ENCODE measurements around the gene C1orf198. TPM values are rescaled to one million over a fixed set of nuclear protein-coding genes. Genes with fewer than 3 reads are reported as not detected.

Gene C1orf198
- polyA plus RNA-seq, 3 donors, result 1.3 to 2.7 (median 1.6) TPM

- Histone ChIP-seq H3K36me3 (replicated peaks in 1 of 2; ENCODE audit: control insufficient read depth in 1 of 2, insufficient read depth in 2 of 2, low read length in 2 of 2) (no peaks in the 10 kb centered on the region), H2AFZ (ENCODE audit: insufficient read depth, low read depth, low read length, poor library complexity, severe bottlenecking) (no peak overlapping the region), H3K27me3 (ENCODE audit: control insufficient read depth in 2 of 2, insufficient read depth in 2 of 2, low read length in 2 of 2) (no peaks in the 10 kb centered on the region), H3K4me2 (replicated peaks; ENCODE audit: extremely low read depth, low read length, poor library complexity, severe bottlenecking) (no peak overlapping the region), H3K9me3 (replicated peaks in 1 of 2; ENCODE audit: control insufficient read depth in 1 of 2, insufficient read depth in 1 of 2, low read length in 2 of 2) (no peaks in the 10 kb centered on the region), H3K9ac (ENCODE audit: insufficient read depth, low read length, poor library complexity, severe bottlenecking) (no peak overlapping the region), H3K79me2 (ENCODE audit: insufficient read depth, low read length) (no peaks in the 10 kb centered on the region), H3K27ac (ENCODE audit: low read depth in 1 of 2, low read length in 2 of 2) (no peak overlapping the region), H3K4me1 (ENCODE audit: control insufficient read depth in 1 of 2, insufficient read depth in 2 of 2, low read length in 2 of 2) (no peaks in the 10 kb centered on the region), H4K20me1 (ENCODE audit: insufficient read depth, low read length) (no peaks in the 10 kb centered on the region), H3K4me3 (replicated peaks in 1 of 3; ENCODE audit: low read depth in 2 of 3, low read length in 3 of 3) (no peak overlapping the region)
- TF ChIP-seq CTCF (IDR thresholded peaks at IDR 0.05), result no peak
- no peak overlapping the region for H3K27ac Mint-ChIP-seq
- WGBS (ENCODE audit: insufficient coverage), result 80% methylated on average over 1 of the region's 5 CpGs
- H3K4me1 Mint-ChIP-seq, result no peaks in the 10 kb centered on the region
- H3K36me3 Mint-ChIP-seq, result no peaks in the 10 kb centered on the region
- no peak overlapping the region for H3K4me3 Mint-ChIP-seq
- H3K27me3 Mint-ChIP-seq (ENCODE audit: low read depth in 3 of 3), result peaks cover 0 to 1% (median 0%) of the 10 kb centered on the region in 3 donors
- DNase-seq, result no peak
- peaks cover 0 to 4% (median 2%) of the 10 kb centered on the region in 7 donors for H3K9me3 Mint-ChIP-seq
- intact Hi-C loops (cut with micrococcal nuclease), result no loop called here
Measured at GRCh38 chr1:230851291-230851691, 17.0 kb downstream of the C1orf198 start.

- intact Hi-C loops (cut with micrococcal nuclease), result no loop called here
Measured at GRCh38 chr1:230850547-230850946, 17.8 kb downstream of the C1orf198 start.

More at GRCh38 chr1:230850547-230850946, 17.8 kb downstream of the C1orf198 start:
- Histone ChIP-seq H2AFZ (ENCODE audit: insufficient read depth, low read depth, low read length, poor library complexity, severe bottlenecking) (no peak overlapping the region), H3K4me1 (ENCODE audit: control insufficient read depth in 1 of 2, insufficient read depth in 2 of 2, low read length in 2 of 2) (no peaks in the 10 kb centered on the region), H3K36me3 (replicated peaks in 1 of 2; ENCODE audit: control insufficient read depth in 1 of 2, insufficient read depth in 2 of 2, low read length in 2 of 2) (no peaks in the 10 kb centered on the region), H3K79me2 (ENCODE audit: insufficient read depth, low read length) (no peaks in the 10 kb centered on the region), H3K4me2 (replicated peaks; ENCODE audit: extremely low read depth, low read length, poor library complexity, severe bottlenecking) (no peak overlapping the region), H3K4me3 (replicated peaks in 1 of 3; ENCODE audit: low read depth in 2 of 3, low read length in 3 of 3) (no peak overlapping the region), H3K27me3 (ENCODE audit: control insufficient read depth in 2 of 2, insufficient read depth in 2 of 2, low read length in 2 of 2) (no peaks in the 10 kb centered on the region), H4K20me1 (ENCODE audit: insufficient read depth, low read length) (no peaks in the 10 kb centered on the region), H3K27ac (ENCODE audit: low read depth in 1 of 2, low read length in 2 of 2) (no peak overlapping the region), H3K9me3 (replicated peaks in 1 of 2; ENCODE audit: control insufficient read depth in 1 of 2, insufficient read depth in 1 of 2, low read length in 2 of 2) (no peaks in the 10 kb centered on the region), H3K9ac (ENCODE audit: insufficient read depth, low read length, poor library complexity, severe bottlenecking) (no peak overlapping the region)
- Mint-ChIP-seq H3K4me1 (no peaks in the 10 kb centered on the region), H3K36me3 (no peaks in the 10 kb centered on the region), H3K27ac (peak overlapping the region in 1 of 7 donors; percentile 18), H3K9me3 (peaks cover 0 to 4% (median 2%) of the 10 kb centered on the region in 7 donors), H3K4me3 (no peak overlapping the region), H3K27me3 (ENCODE audit: low read depth in 3 of 3) (peaks cover 0 to 1% (median 0%) of the 10 kb centered on the region in 3 donors)
- DNase-seq, result no peak
- TF ChIP-seq CTCF (IDR thresholded peaks at IDR 0.05), result no peak
- WGBS (ENCODE audit: insufficient coverage), result 88% methylated on average over 5 of the region's 8 CpGs

Data from CD14-positive monocyte (primary cell).